Trophoblast cell (in vitro differentiated cells and primary cell): ENCODE measurements around the gene OR2V2.

ENCODE experiments used
- DNase-seq, 2 donors: peaks; one replicate each; pipeline ENCODE4 v3.0.0-alpha.2; 2016
- H2AFZ ChIP-seq: 2 replicates; pipeline ENCODE4 v1.6.1; 2013; ENCODE audit warnings: low read length, moderate library complexity, mild to moderate bottlenecking; ENCODE audit not compliant: insufficient read depth, poor library complexity
- H2AK5ac ChIP-seq: 2 replicates; pipeline ENCODE4 v1.6.1; 2013; ENCODE audit warnings: mild to moderate bottlenecking, low read length
- H2BK120ac ChIP-seq: 2 replicates; pipeline ENCODE4 v1.6.1; 2013; ENCODE audit warnings: low read length, mild to moderate bottlenecking, moderate library complexity; ENCODE audit not compliant: insufficient read depth, poor library complexity
- H2BK12ac ChIP-seq: 2 replicates; pipeline ENCODE4 v1.6.1; 2013; ENCODE audit warnings: mild to moderate bottlenecking, low read length, moderate library complexity
- H2BK5ac ChIP-seq: 2 replicates; pipeline ENCODE4 v1.6.1; 2013; ENCODE audit warnings: low read length, low read depth, moderate library complexity, mild to moderate bottlenecking; ENCODE audit not compliant: poor library complexity
- H3K14ac ChIP-seq: 2 replicates; pipeline ENCODE4 v1.6.1; 2013; ENCODE audit warnings: mild to moderate bottlenecking, low read length
- H3K18ac ChIP-seq: 2 replicates; pipeline ENCODE4 v1.6.1; 2013; ENCODE audit warnings: mild to moderate bottlenecking, low read length
- H3K23ac ChIP-seq: 2 replicates; pipeline ENCODE4 v1.6.1; 2013; ENCODE audit warnings: low read length
- H3K27ac ChIP-seq: 2 replicates; pipeline ENCODE4 v1.5.1; 2013; ENCODE audit warnings: low read depth, mild to moderate bottlenecking, inconsistent platforms, low read length, moderate library complexity
- H3K27me3 ChIP-seq: 2 replicates; pipeline ENCODE4 v1.6.1; 2013; ENCODE audit warnings: inconsistent platforms, mild to moderate bottlenecking, low read length, moderate library complexity; ENCODE audit not compliant: insufficient read depth
- H3K36me3 ChIP-seq, 2 experiments: 1 replicate in 1 of 2; 2 replicates in 1 of 2; pipeline ENCODE4 v1.6.1; 2013; ENCODE audit warnings: low read length in 2 of 2, mild to moderate bottlenecking in 2 of 2, moderate library complexity in 1 of 2; ENCODE audit not compliant: insufficient read depth in 2 of 2, control insufficient read depth in 1 of 2
- H3K4ac ChIP-seq: 2 replicates; pipeline ENCODE4 v1.6.1; 2013; ENCODE audit warnings: low read depth, mild to moderate bottlenecking, low read length, moderate library complexity
- H3K4me1 ChIP-seq, 2 experiments: 1 replicate in 1 of 2; 2 replicates in 1 of 2; pipeline ENCODE4 v1.6.1; 2013; ENCODE audit warnings: low read length in 2 of 2, mild to moderate bottlenecking in 2 of 2, moderate library complexity in 1 of 2; ENCODE audit not compliant: insufficient read depth in 2 of 2, control insufficient read depth in 1 of 2
- H3K4me2 ChIP-seq: 2 replicates; pipeline ENCODE4 v1.6.1; 2013; ENCODE audit warnings: inconsistent platforms, mild to moderate bottlenecking, low read length, moderate library complexity
- H3K4me3 ChIP-seq: 2 replicates; pipeline ENCODE4 v1.5.1; 2013; ENCODE audit warnings: mild to moderate bottlenecking, low read depth, low read length, inconsistent platforms
- H3K79me1 ChIP-seq: one replicate; pipeline ENCODE4 v1.6.1; 2013; ENCODE audit warnings: low read length
- H3K79me2 ChIP-seq: 2 replicates; pipeline ENCODE4 v1.6.1; 2013; ENCODE audit warnings: low read length, mild to moderate bottlenecking; ENCODE audit not compliant: control insufficient read depth, insufficient read depth, poor library complexity
- H3K9ac ChIP-seq: 2 replicates; pipeline ENCODE4 v1.6.1; 2013; ENCODE audit warnings: mild to moderate bottlenecking, low read length
- H3K9me3 ChIP-seq: 2 replicates; pipeline ENCODE4 v1.6.1; 2013; ENCODE audit warnings: low read depth, mild to moderate bottlenecking, control low read depth, inconsistent platforms, low read length; ENCODE audit not compliant: insufficient read depth
- H4K12ac ChIP-seq: 2 replicates; pipeline ENCODE4 v1.6.1; 2013; ENCODE audit warnings: low read depth, mild to moderate bottlenecking, low read length, moderate library complexity
- H4K8ac ChIP-seq: 2 replicates; pipeline ENCODE4 v1.6.1; 2013; ENCODE audit warnings: low read depth, mild to moderate bottlenecking, low read length, moderate library complexity
- H4K91ac ChIP-seq: one replicate; pipeline ENCODE4 v1.6.1; 2013; ENCODE audit warnings: low read depth, mild to moderate bottlenecking, low read length, moderate library complexity
- WGBS: extraction: QIAGEN DNeasy Blood & Tissue Kit; methylation state at CpG from one replicate; pipeline ENCODE4 v1.1.7; 2013; ENCODE audit warnings: missing lambda C conversion rate; ENCODE audit not compliant: insufficient read length, insufficient coverage; ENCODE audit errors: extremely low coverage; 5-methylcytosine and 5-hydroxymethylcytosine counted together

Gene OR2V2

DNA sequence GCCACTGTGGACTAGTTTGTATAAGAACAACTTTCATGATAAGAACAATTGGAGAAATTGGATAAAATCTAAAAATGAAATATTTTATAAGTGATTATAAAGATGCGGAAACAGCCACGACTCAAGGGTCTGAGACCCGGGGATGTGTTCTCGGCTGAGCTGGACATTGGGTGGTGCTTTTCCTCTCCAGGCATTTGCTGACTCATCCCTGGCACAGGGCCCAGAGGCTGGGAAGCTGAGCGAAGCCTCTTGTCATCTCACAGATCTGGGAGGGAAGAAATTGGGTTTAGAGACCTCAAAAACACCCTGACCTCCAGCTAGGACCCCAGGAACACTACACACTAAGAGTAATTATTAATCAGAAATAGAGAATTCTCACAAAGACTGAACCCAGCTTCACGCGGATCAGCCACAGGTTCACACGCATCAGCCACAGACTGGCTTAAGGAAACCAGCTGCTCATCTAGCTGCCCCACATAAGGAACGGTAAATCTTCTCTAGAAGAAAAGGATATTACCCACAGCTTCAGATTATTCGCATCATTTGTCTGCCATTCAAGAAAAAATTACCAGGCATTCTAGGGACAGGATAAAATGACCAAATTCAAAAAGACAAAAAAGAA lies 13.7 kb upstream of the OR2V2 start:
- no peak overlapping the region for H3K9ac ChIP-seq
- DNase-seq = peak in 1 of 2 donors; percentile 20
- no CpG with 5 or more reads among the region's 10 CpGs for WGBS
- H3K36me3 ChIP-seq = no peaks in the 10 kb centered on the region
- H3K4me1 ChIP-seq = no peaks in the 10 kb centered on the region
- H3K23ac ChIP-seq = no peak overlapping the region
- no peak overlapping the region for H4K91ac ChIP-seq
- H3K4ac ChIP-seq = no peak overlapping the region
- peaks cover 6% of the 10 kb centered on the region for H3K9me3 ChIP-seq
- H2BK5ac ChIP-seq = no peak overlapping the region
- no peaks in the 10 kb centered on the region for H3K79me2 ChIP-seq
- no peaks in the 10 kb centered on the region for H3K79me1 ChIP-seq
- no peak overlapping the region for H3K18ac ChIP-seq
- no peak overlapping the region for H4K12ac ChIP-seq
- H3K27ac ChIP-seq = no peak overlapping the region
- H3K4me2 ChIP-seq = no peak overlapping the region
- no peak overlapping the region for H3K4me3 ChIP-seq
- no peak overlapping the region for H2BK120ac ChIP-seq
- no peak overlapping the region for H3K14ac ChIP-seq
- H4K8ac ChIP-seq = no peak overlapping the region
- H2AFZ ChIP-seq = no peak overlapping the region
- H3K27me3 ChIP-seq = no peaks in the 10 kb centered on the region
- no peak overlapping the region for H2BK12ac ChIP-seq
- no peak overlapping the region for H2AK5ac ChIP-seq

DNA sequence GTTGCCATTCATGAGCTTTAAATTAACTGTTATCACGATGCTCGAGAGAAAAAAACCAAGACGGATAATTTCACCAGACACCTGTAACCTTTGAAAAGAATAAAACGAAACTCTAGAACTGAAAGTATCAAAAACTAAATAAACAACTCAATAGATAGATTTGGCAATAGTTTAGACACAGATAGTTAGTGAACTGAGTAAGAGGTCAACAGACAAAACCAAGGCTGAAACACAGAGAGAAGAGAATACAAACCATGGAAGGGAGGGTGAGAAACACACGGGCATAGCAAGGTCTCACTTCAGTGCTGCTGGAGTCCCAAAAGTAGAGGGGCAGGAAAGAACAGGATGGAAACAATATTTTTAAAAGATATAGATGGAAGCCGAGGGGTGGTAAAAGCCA lies 13.1 kb upstream of the OR2V2 start:
- no peak overlapping the region for H2BK120ac ChIP-seq
- H2BK5ac ChIP-seq = no peak overlapping the region
- H2AK5ac ChIP-seq = no peak overlapping the region
- peaks cover 6% of the 10 kb centered on the region for H3K9me3 ChIP-seq
- no peak for DNase-seq
- H3K27me3 ChIP-seq = no peaks in the 10 kb centered on the region
- H3K4me1 ChIP-seq = no peaks in the 10 kb centered on the region
- H3K79me2 ChIP-seq = no peaks in the 10 kb centered on the region
- no peak overlapping the region for H4K91ac ChIP-seq
- no peak overlapping the region for H3K27ac ChIP-seq
- no peaks in the 10 kb centered on the region for H3K36me3 ChIP-seq
- WGBS = no CpG with 5 or more reads among the region's 6 CpGs
- H3K23ac ChIP-seq = no peak overlapping the region
- no peak overlapping the region for H4K12ac ChIP-seq
- H3K9ac ChIP-seq = no peak overlapping the region
- H2BK12ac ChIP-seq = no peak overlapping the region
- H3K4me3 ChIP-seq = no peak overlapping the region
- no peak overlapping the region for H3K4me2 ChIP-seq
- no peak overlapping the region for H3K4ac ChIP-seq
- no peak overlapping the region for H3K18ac ChIP-seq
- H4K8ac ChIP-seq = no peak overlapping the region
- no peak overlapping the region for H3K14ac ChIP-seq
- no peaks in the 10 kb centered on the region for H3K79me1 ChIP-seq
- H2AFZ ChIP-seq = no peak overlapping the region

DNA sequence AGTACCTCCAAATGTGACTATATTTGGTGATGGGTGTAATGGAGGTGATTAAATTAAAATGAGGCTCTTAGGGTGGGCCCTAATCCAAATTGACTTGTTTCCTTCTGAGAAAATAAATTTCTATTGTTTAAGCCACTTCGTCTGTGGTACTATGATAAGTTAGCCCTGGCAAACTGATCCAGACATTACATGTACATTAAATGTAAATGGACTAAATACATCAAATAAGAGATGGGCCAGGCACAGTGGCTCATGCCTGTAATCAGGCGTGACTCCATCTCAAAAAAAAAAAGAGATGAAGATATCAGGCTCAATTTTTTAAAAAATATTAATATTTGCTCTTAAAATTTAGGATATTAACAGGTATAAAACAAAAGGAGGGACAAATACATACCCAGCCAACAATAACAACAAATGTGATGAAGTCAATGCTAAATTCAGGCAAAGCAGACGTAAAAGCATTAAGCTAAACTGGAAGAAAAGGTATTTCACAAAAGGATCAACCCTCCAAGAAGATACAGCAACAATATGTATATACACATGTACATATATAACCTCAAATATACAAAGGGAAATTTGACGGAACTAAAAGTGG lies 10.9 kb upstream of the OR2V2 start:
- Histone ChIP-seq H3K4ac (no peak overlapping the region), H4K8ac (no peak overlapping the region), H3K4me3 (no peak overlapping the region), H3K27ac (no peak overlapping the region), H3K4me2 (no peak overlapping the region), H3K27me3 (no peaks in the 10 kb centered on the region), H3K36me3 (no peaks in the 10 kb centered on the region), H2BK120ac (no peak overlapping the region), H3K9me3 (peaks cover 6% of the 10 kb centered on the region), H4K91ac (no peak overlapping the region), H3K79me2 (no peaks in the 10 kb centered on the region), H2BK12ac (no peak overlapping the region), H3K4me1 (no peaks in the 10 kb centered on the region), H3K23ac (no peak overlapping the region), H2AK5ac (no peak overlapping the region), H3K79me1 (no peaks in the 10 kb centered on the region), H4K12ac (no peak overlapping the region), H2BK5ac (no peak overlapping the region), H2AFZ (no peak overlapping the region), H3K14ac (no peak overlapping the region), H3K9ac (no peak overlapping the region), H3K18ac (no peak overlapping the region)
- WGBS = no CpG with 5 or more reads among the region's 4 CpGs
- no peak for DNase-seq

DNA sequence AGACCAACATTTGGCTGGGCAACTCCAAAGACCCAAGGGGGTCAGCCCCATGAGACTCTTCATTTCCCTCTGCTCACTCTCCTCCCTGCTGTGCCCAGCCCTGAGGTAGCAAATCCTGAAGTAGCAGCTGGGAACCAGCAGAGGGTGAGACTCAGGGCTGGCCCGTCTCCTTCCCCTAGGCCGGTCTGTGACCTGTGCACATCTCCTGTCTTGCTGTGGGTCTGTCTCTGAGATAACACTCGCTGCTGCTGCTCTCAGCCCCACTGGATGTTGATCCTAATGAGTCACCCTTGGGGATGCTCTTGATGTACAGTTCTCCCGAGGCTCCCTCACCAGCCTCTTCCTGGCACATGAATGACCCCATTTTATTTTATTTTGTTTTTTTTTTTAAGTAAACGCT lies 9.1 kb upstream of the OR2V2 start:
- no CpG with 5 or more reads among the region's 5 CpGs for WGBS
- no peaks in the 10 kb centered on the region for H3K4me1 ChIP-seq

More for the DNA sequence above, 9.1 kb upstream of the OR2V2 start:
- Histone ChIP-seq H3K23ac (no peak overlapping the region), H2BK120ac (no peak overlapping the region), H3K4ac (no peak overlapping the region), H3K79me1 (no peaks in the 10 kb centered on the region), H2AK5ac (no peak overlapping the region), H3K9ac (no peak overlapping the region), H3K79me2 (no peaks in the 10 kb centered on the region), H3K27ac (no peak overlapping the region), H3K4me2 (no peak overlapping the region), H3K9me3 (peaks cover 9% of the 10 kb centered on the region), H4K12ac (no peak overlapping the region), H3K18ac (no peak overlapping the region), H2AFZ (no peak overlapping the region), H2BK12ac (no peak overlapping the region), H3K4me3 (no peak overlapping the region), H3K14ac (no peak overlapping the region), H3K36me3 (no peaks in the 10 kb centered on the region), H4K91ac (no peak overlapping the region), H2BK5ac (no peak overlapping the region), H3K27me3 (no peaks in the 10 kb centered on the region), H4K8ac (no peak overlapping the region)
- DNase-seq = peak; percentile 21 to 51
